COLO829 (cell line): ENCODE measurements around the gene GALK1.
"Not testable (repeated sequence)": the region's sequence is repeated elsewhere in the genome, so short reads cannot be mapped to it uniquely, and the experiment has no call there.

Experiments used
- DNase-seq: peaks from one replicate; pipeline ENCODE4 v3.0.0; 2012; ENCODE audit warnings: low spot score

Gene GALK1

GRCh38 chr17:75764711-75765421, at the start of gene GALK1:
Gene GALK1, minus strand, starts transcription at chr17:75765192. Its CDS starts 56 bp downstream, at chr17:75765136.
- peak; percentile 63 for DNase-seq

- DNase-seq: no peak
Observed at GRCh38 chr17:75814021-75814395, 49.0 kb upstream of the GALK1 start.

GRCh38 chr17:75813081-75814020, 48.4 kb upstream of the GALK1 start:
- no peak for DNase-seq

- DNase-seq: no peak
Observed at GRCh38 chr17:75812096-75813013, 47.4 kb upstream of the GALK1 start.

- DNase-seq: no peak
Observed at GRCh38 chr17:75811174-75811573, 46.2 kb upstream of the GALK1 start.

- DNase-seq: not testable (repeated sequence)
Observed at GRCh38 chr17:75810756-75811155, 45.8 kb upstream of the GALK1 start.

- DNase-seq: no peak
Observed at GRCh38 chr17:75810216-75810615, 45.2 kb upstream of the GALK1 start.

- DNase-seq: no peak
Observed at GRCh38 chr17:75809631-75810111, 44.7 kb upstream of the GALK1 start.

- DNase-seq: peak; percentile 81
Observed at GRCh38 chr17:75808905-75809621, 44.1 kb upstream of the GALK1 start.

- no peak for DNase-seq
Observed at GRCh38 chr17:75808549-75808904, 43.5 kb upstream of the GALK1 start.

GRCh38 chr17:75807861-75808260, 42.9 kb upstream of the GALK1 start:
- DNase-seq: no peak

GRCh38 chr17:75806822-75807500, 42.0 kb upstream of the GALK1 start:
- no peak for DNase-seq

GRCh38 chr17:75803883-75804282, 38.9 kb upstream of the GALK1 start:
- DNase-seq: no peak

- no peak for DNase-seq
Observed at GRCh38 chr17:75799402-75799801, 34.4 kb upstream of the GALK1 start.

GRCh38 chr17:75795820-75796607, 31.0 kb upstream of the GALK1 start:
- no peak for DNase-seq

- no peak for DNase-seq
Observed at GRCh38 chr17:75793460-75793859, 28.5 kb upstream of the GALK1 start.

- no peak for DNase-seq
Observed at GRCh38 chr17:75791254-75791653, 26.3 kb upstream of the GALK1 start.

GRCh38 chr17:75785016-75785890, 20.3 kb upstream of the GALK1 start:
- DNase-seq: peak; percentile 64

- peak; percentile 99 for DNase-seq
Observed at GRCh38 chr17:75784473-75785015, 19.6 kb upstream of the GALK1 start, which contains the start of gene UNK. Gene UNK, plus strand, starts transcription at chr17:75784806. Its CDS starts 75 bp downstream, at chr17:75784881.
